H9 (cell line): ENCODE results near the gene TMEM273. TPM values are rescaled to one million over a fixed set of nuclear protein-coding genes. Genes with fewer than 3 reads are reported as not detected.
A peak's percentile ranks its signal among the peaks of the same experiment; 100 is the strongest.

Source experiments
- DNase-seq: peaks from one replicate; pipeline ENCODE4 v3.0.0-alpha.2; 2017
- H2AFZ ChIP-seq: one replicate; pipeline ENCODE4 v1.6.1; 2013; ENCODE audit warnings: mild to moderate bottlenecking, low read length, control low read depth, moderate library complexity
- H2AK5ac ChIP-seq: 2 replicates; pipeline ENCODE4 v1.6.1; 2013; ENCODE audit warnings: low read length, control low read depth, mixed read lengths; ENCODE audit not compliant: insufficient read length
- H2BK120ac ChIP-seq: one replicate; pipeline ENCODE4 v1.6.1; 2013; ENCODE audit warnings: low read depth, mild to moderate bottlenecking, low read length, control low read depth, inconsistent platforms; ENCODE audit not compliant: poor library complexity, severe bottlenecking
- H2BK12ac ChIP-seq: 2 replicates; pipeline ENCODE4 v1.6.1; 2013; ENCODE audit warnings: low read length, control low read depth, mixed read lengths, low read depth; ENCODE audit not compliant: insufficient read length
- H2BK15ac ChIP-seq: 2 replicates; pipeline ENCODE4 v1.6.1; 2013; ENCODE audit warnings: low read depth, low read length, control low read depth
- H2BK20ac ChIP-seq: one replicate; pipeline ENCODE4 v1.6.1; 2013; ENCODE audit warnings: low read depth, mild to moderate bottlenecking, low read length, control low read depth, inconsistent platforms; ENCODE audit not compliant: poor library complexity, severe bottlenecking
- H2BK5ac ChIP-seq: 2 replicates; pipeline ENCODE4 v1.6.1; 2013; ENCODE audit warnings: low read length, control low read depth, mixed read lengths; ENCODE audit not compliant: insufficient read length
- H3K14ac ChIP-seq: 2 replicates; pipeline ENCODE4 v1.6.1; 2013; ENCODE audit warnings: low read length, control low read depth; ENCODE audit not compliant: insufficient read depth
- H3K18ac ChIP-seq: 2 replicates; pipeline ENCODE4 v1.6.1; 2013; ENCODE audit warnings: low read depth, mild to moderate bottlenecking, mixed read lengths, low read length, control low read depth; ENCODE audit not compliant: insufficient read length
- H3K23ac ChIP-seq: 2 replicates; pipeline ENCODE4 v1.6.1; 2013; ENCODE audit warnings: low read length, control low read depth, mixed read lengths, low read depth; ENCODE audit not compliant: insufficient read length
- H3K23me2 ChIP-seq: 2 replicates; pipeline ENCODE4 v1.6.1; 2013; ENCODE audit warnings: low read depth, mild to moderate bottlenecking, mixed read lengths, low read length, control low read depth; ENCODE audit not compliant: insufficient read length, poor library complexity, severe bottlenecking
- H3K27ac ChIP-seq: 2 replicates; pipeline ENCODE4 v1.5.1; 2013; ENCODE audit warnings: low read length, control low read depth, mixed read lengths, low read depth; ENCODE audit not compliant: insufficient read length
- H3K27me3 ChIP-seq: 2 replicates; pipeline ENCODE4 v1.6.1; 2013; ENCODE audit warnings: low read length, control low read depth, inconsistent platforms; ENCODE audit not compliant: insufficient read depth
- H3K4ac ChIP-seq: 2 replicates; pipeline ENCODE4 v1.6.1; 2013; ENCODE audit warnings: low read depth, mild to moderate bottlenecking, control low read depth, inconsistent platforms, low read length, moderate library complexity
- H3K4me1 ChIP-seq: 2 replicates; pipeline ENCODE4 v1.6.1; 2013; ENCODE audit warnings: low read length, control low read depth, inconsistent platforms; ENCODE audit not compliant: insufficient read depth
- H3K4me2 ChIP-seq: 2 replicates; pipeline ENCODE4 v1.6.1; 2013; ENCODE audit warnings: low read length, control low read depth, mixed read lengths; ENCODE audit not compliant: insufficient read length, insufficient read depth
- H3K56ac ChIP-seq: 2 replicates; pipeline ENCODE4 v1.6.1; 2013; ENCODE audit warnings: low read depth, mild to moderate bottlenecking, mixed read lengths, low read length, control low read depth; ENCODE audit not compliant: insufficient read length
- H3K79me1 ChIP-seq: 2 replicates; pipeline ENCODE4 v1.6.1; 2013; ENCODE audit warnings: low read depth, mild to moderate bottlenecking, moderate library complexity, low read length, control low read depth, inconsistent platforms; ENCODE audit not compliant: insufficient read depth, poor library complexity, severe bottlenecking
- H3K79me2 ChIP-seq: 2 replicates; pipeline ENCODE4 v1.6.1; 2013; ENCODE audit warnings: low read length, control low read depth, inconsistent platforms; ENCODE audit not compliant: insufficient read depth
- H3K9ac ChIP-seq: 2 replicates; pipeline ENCODE4 v1.6.1; 2013; ENCODE audit warnings: low read length, control low read depth, mixed read lengths; ENCODE audit not compliant: insufficient read length; ENCODE audit errors: extremely low read depth
- H3K9me3 ChIP-seq: one replicate; pipeline ENCODE4 v1.6.1; 2013; ENCODE audit warnings: low read depth, low read length, inconsistent platforms; ENCODE audit not compliant: control insufficient read depth
- H3T11ph ChIP-seq: one replicate; pipeline ENCODE4 v1.6.1; 2013; ENCODE audit warnings: mild to moderate bottlenecking, low read length, control low read depth, inconsistent platforms
- H4K20me1 ChIP-seq: one replicate; pipeline ENCODE4 v1.6.1; 2013; ENCODE audit not compliant: control insufficient read depth, insufficient read length, insufficient read depth
- H4K5ac ChIP-seq: 2 replicates; pipeline ENCODE4 v1.6.1; 2013; ENCODE audit warnings: low read depth, mild to moderate bottlenecking, mixed read lengths, low read length, control low read depth; ENCODE audit not compliant: insufficient read length
- H4K8ac ChIP-seq: replicated peaks from 2 replicates; pipeline ENCODE4 v1.6.1; 2013; ENCODE audit warnings: low read length, control low read depth, mixed read lengths, low read depth; ENCODE audit not compliant: insufficient read length
- H4K91ac ChIP-seq: 2 replicates; pipeline ENCODE4 v1.6.1; 2013; ENCODE audit warnings: low read depth, mild to moderate bottlenecking, moderate library complexity, mixed read lengths, low read length, control low read depth; ENCODE audit not compliant: insufficient read length
- H3K27ac Mint-ChIP-seq, 3 experiments: 2 replicates in 2 of 3; 3 replicates in 1 of 3; pipeline ENCODE4 v1.8.0; 2020 to 2021; ENCODE audit warnings: mixed read lengths in 3 of 3, mild to moderate bottlenecking in 1 of 3, moderate library complexity in 1 of 3
- H3K27me3 Mint-ChIP-seq: 2 replicates; pipeline ENCODE4 v1.8.0; 2021; ENCODE audit warnings: low read depth, mild to moderate bottlenecking, moderate library complexity, mixed read lengths
- H3K36me3 Mint-ChIP-seq, 3 experiments: 2 replicates in 2 of 3; 3 replicates in 1 of 3; pipeline ENCODE4 v1.8.0; 2020 to 2021; ENCODE audit warnings: low read depth in 3 of 3, mixed read lengths in 3 of 3; ENCODE audit not compliant: insufficient read depth in 1 of 3
- H3K4me1 Mint-ChIP-seq, 2 experiments: 2 replicates each; pipeline ENCODE4 v1.8.0; 2020; ENCODE audit warnings: mixed read lengths in 2 of 2
- H3K4me3 Mint-ChIP-seq, 2 experiments: 2 replicates in 1 of 2; 3 replicates in 1 of 2; pipeline ENCODE4 v1.8.0; 2020 to 2021; ENCODE audit warnings: mild to moderate bottlenecking in 2 of 2, mixed read lengths in 2 of 2, moderate library complexity in 1 of 2
- H3K9me3 Mint-ChIP-seq, 2 experiments: 2 replicates in 1 of 2; 3 replicates in 1 of 2; pipeline ENCODE4 v1.8.0; 2020; ENCODE audit warnings: mild to moderate bottlenecking in 2 of 2, mixed read lengths in 2 of 2, moderate library complexity in 1 of 2
- CTCF ChIP-seq: fragments of 200-600 bp; sonication (generic); conservative IDR thresholded peaks from 3 replicates; pipeline ENCODE4 v1.8.0; 2021; ENCODE audit warnings: antibody characterized with exemption, mild to moderate bottlenecking
- total RNA-seq: library from RNA; stranded (reverse); gene quantifications from 2 replicates; pipeline ENCODE4 v1.2.1, GENCODE V29; 2021

TMEM273 gene
- total RNA-seq, 1 experiment from 2014 or later: not detected

- Histone ChIP-seq H3K14ac (no peak overlapping the region), H3K23ac (no peak overlapping the region), H2BK12ac (no peak overlapping the region), H4K20me1 (no peaks in the 10 kb centered on the region), H3K56ac (no peak overlapping the region), H3K4me2 (no peak overlapping the region), H3K9ac (no peak overlapping the region), H2BK5ac (no peak overlapping the region), H3K4me1 (0 out of 2 replicates have a peak, but pooled peaks cover 2% of the 10 kb centered on the region), H2BK20ac (no peak overlapping the region), H4K8ac (no peak overlapping the region), H2BK120ac (no peak overlapping the region), H3K18ac (no peak overlapping the region), H3K79me2 (no peaks in the 10 kb centered on the region), H3K9me3 (no peaks in the 10 kb centered on the region), H2BK15ac (no peak overlapping the region), H3K79me1 (no peaks in the 10 kb centered on the region), H3K27me3 (no peaks in the 10 kb centered on the region), H4K91ac (no peak overlapping the region), H3K27ac (no peak overlapping the region), H4K5ac (no peak overlapping the region), H3K23me2 (no peaks in the 10 kb centered on the region), H3K4ac (no peak overlapping the region), H2AK5ac (no peak overlapping the region), H2AFZ (no peak overlapping the region), H3T11ph (no peak overlapping the region)
- Mint-ChIP-seq H3K4me3 (no peak overlapping the region), H3K36me3 (peaks cover 0 to 3% (median 2%) of the 10 kb centered on the region in 3 experiments; a peak in 5 of 7 replicates), H3K27ac (peak overlapping the region; percentile 23 to 63 (median 61); a peak in 2 of 7 replicates), H3K4me1 (peaks cover 23 to 34% of the 10 kb centered on the region in 2 experiments), H3K27me3 (0 out of 2 replicates have a peak, but pooled peaks cover 5% of the 10 kb centered on the region), H3K9me3 (peaks cover 7 to 9% of the 10 kb centered on the region in 2 experiments)
- no peak for TF ChIP-seq CTCF
- DNase-seq: peak; percentile 65
These were observed 44.9 kb downstream of the TMEM273 start for GRCh38 chr10:49143249-49143648.
